ENCODE measurements around the gene CHMP2A. TPM values are rescaled to one million over a fixed set of nuclear protein-coding genes. Genes with fewer than 3 reads are reported as not detected.

Gene CHMP2A
- total and polyA plus RNA-seq, 2 of the 8 experiments (the other 6 are each of a cell fraction or from before 2014, with no cell fraction given): 70.0 to 132 TPM

DNA sequence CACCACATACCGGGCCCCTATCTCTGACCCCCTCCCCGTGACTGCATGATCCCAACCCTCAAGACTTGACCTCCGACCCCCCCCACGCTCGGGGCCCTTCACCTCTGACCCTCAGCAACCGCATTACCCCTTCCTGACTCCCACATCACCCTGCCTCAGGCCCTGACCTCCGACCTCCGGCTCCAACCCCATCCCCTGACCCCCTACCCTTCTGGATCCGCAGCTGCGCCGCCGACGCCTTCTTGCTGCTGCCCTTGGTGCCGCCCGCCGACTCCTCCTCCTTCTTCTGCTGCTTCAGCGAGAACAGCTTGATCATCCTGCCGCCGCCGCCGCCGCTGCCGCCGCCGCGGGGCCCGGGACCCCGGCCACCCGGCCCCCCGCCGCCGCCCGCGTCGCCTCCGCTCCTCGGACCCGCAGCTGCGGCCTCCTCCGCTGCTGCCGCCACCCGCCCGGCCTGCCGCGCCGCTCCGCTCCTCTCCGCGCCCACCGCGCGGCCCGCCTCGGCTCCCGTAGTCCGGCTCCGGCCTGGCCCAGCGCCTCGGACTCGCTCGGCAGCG lies 3.2 kb upstream of the CHMP2A start, which contains the start of gene UBE2M:
Gene UBE2M, minus strand, starts transcription at position 546 of the 557 bp plus-strand sequence. Its CDS starts 230 bp downstream, at position 316.
- Histone ChIP-seq H3K23me2 (ENCODE audit: low read depth, low read length) (peaks cover 35% of the 10 kb centered on the region), H3K9ac (replicated peaks in 1 of 4; ENCODE audit: extremely low read depth in 1 of 4, low read depth in 3 of 4, low read length in 3 of 4) (peak within 1 kb of the TSS; percentile 98 to 100 (median 98)), H4K20me1 (replicated peaks in 1 of 2; ENCODE audit: control insufficient read depth in 1 of 2, insufficient read depth in 2 of 2, low read length in 2 of 2) (peaks cover 0 to 7% of the 10 kb centered on the region in 2 experiments), H2BK120ac (replicated peaks; ENCODE audit: low read depth, low read length) (peak within 1 kb of the TSS; percentile 76), H2BK12ac (ENCODE audit: low read depth, low read length) (peak within 1 kb of the TSS; percentile 95), H3K18ac (ENCODE audit: extremely low read depth, low read length) (peak within 1 kb of the TSS; percentile 100), H3K14ac (ENCODE audit: insufficient read length) (no peak within 1 kb of the TSS), H2BK5ac (ENCODE audit: low read depth, low read length) (peak within 1 kb of the TSS; percentile 100), H3K27ac (ENCODE audit: low read depth, low read length) (peak within 1 kb of the TSS; percentile 98), H3K4me2 (ENCODE audit: insufficient read depth in 1 of 2, low read depth in 2 of 2, low read length in 2 of 2) (peak within 1 kb of the TSS; percentile 87 to 96), H2AFZ (ENCODE audit: low read length) (no peak within 1 kb of the TSS), H3K23ac (ENCODE audit: insufficient read length) (no peak within 1 kb of the TSS), H2BK20ac (ENCODE audit: low read length) (0 out of 2 replicates have a peak within 1 kb of the TSS, but pooled peaks have one; percentile 48), H3K9me3 (ENCODE audit: insufficient read depth in 2 of 2, low read depth in 1 of 2, low read length in 1 of 2) (no peaks in the 10 kb centered on the region), H2BK15ac (ENCODE audit: low read length) (peak within 1 kb of the TSS; percentile 97), H3K4me3 (ENCODE audit: extremely low read depth in 1 of 4, insufficient read depth in 2 of 4, low read depth in 3 of 4, low read length in 4 of 4) (peak within 1 kb of the TSS; percentile 76 to 97 (median 90)), H4K91ac (replicated peaks; ENCODE audit: insufficient read length, low read length) (peak within 1 kb of the TSS; percentile 100), H3K79me2 (ENCODE audit: control insufficient read depth in 1 of 2, insufficient read depth in 2 of 2, low read length in 2 of 2) (peaks cover 7 to 19% of the 10 kb centered on the region in 2 experiments), H4K5ac (ENCODE audit: insufficient read length, low read depth, low read length) (peak within 1 kb of the TSS; percentile 99), H3K4me1 (replicated peaks in 1 of 4; ENCODE audit: control insufficient read depth in 3 of 4, insufficient read depth in 4 of 4, low read length in 3 of 4) (peaks cover 0 to 41% (median 23%) of the 10 kb centered on the region in 4 experiments; a peak in 6 of 7 replicates), H3K4ac (replicated peaks; ENCODE audit: insufficient read length, low read depth, low read length) (peak within 1 kb of the TSS; percentile 95), H3K27me3 (replicated peaks in 1 of 4; ENCODE audit: control insufficient read depth in 3 of 4, extremely low read depth in 1 of 4, insufficient read depth in 3 of 4, low read length in 3 of 4) (peaks cover 0 to 8% (median 2%) of the 10 kb centered on the region in 4 experiments; a peak in 4 of 7 replicates), H4K8ac (ENCODE audit: extremely low read depth, insufficient read depth, low read length) (peak within 1 kb of the TSS; percentile 99), H3K79me1 (ENCODE audit: low read depth, low read length) (peaks cover 4% of the 10 kb centered on the region), H3K36me3 (ENCODE audit: control insufficient read depth in 2 of 4, insufficient read depth in 4 of 4, low read length in 3 of 4) (peaks cover 6 to 15% (median 10%) of the 10 kb centered on the region in 4 experiments), H2AK5ac (ENCODE audit: low read depth, low read length) (peak within 1 kb of the TSS; percentile 84), H3K56ac (replicated peaks; ENCODE audit: insufficient read length, low read depth, low read length) (peak within 1 kb of the TSS; percentile 98)
- DNase-seq (ENCODE audit: low read depth in 1 of 2, low spot score in 2 of 2) (no peak), FAIRE-seq (no peak)
- TF ChIP-seq E2F6 (IDR thresholded peaks at IDR 0.05): no peak
- TF ChIP-seq TAF1 (IDR thresholded peaks at IDR 0.05; ENCODE audit: low read depth, low read length): peak; percentile 45; the same call in 1 of the 2 replicates
- TF ChIP-seq SAP30 (IDR thresholded peaks at IDR 0.05; ENCODE audit: insufficient read depth, insufficient replicate concordance, low read length): peak; percentile 40
- ChIA-PET CTCF (ENCODE audit: partially characterized antibody) (interaction anchor here (0.8 to 7.3 kb wide), 4 partner anchors 14 to 44 kb away, joined by 3 to 35 read pairs (median 6); partner anchors contain the start of gene ZBTB45), POLR2A (ENCODE audit: partially characterized antibody) (interaction anchor here (2.8 to 17.2 kb wide), 5 partner anchors 9 to 39 kb away, joined by 19 to 434 read pairs (median 80); partner anchors contain the start of genes CHMP2A, MZF1, SLC27A5 and TRIM28)
- WGBS, 2 experiments (ENCODE audit: extremely low coverage in 1 of 2, insufficient coverage in 1 of 2, insufficient read length in 1 of 2, insufficient replicate concordance in 2 of 2, low coverage in 1 of 2, low lambda C conversion rate in 2 of 2, missing lambda C conversion rate in 1 of 2): 0% methylated on average over 6 of the region's 62 CpGs; no CpG with 5 or more reads in 1 of the 2 experiments

Measured in H1 (cell line).